Suprapubic skin (tissue), 4 donors: ENCODE data around the gene EYS. TPM values are rescaled to one million over a fixed set of nuclear protein-coding genes. Genes with fewer than 3 reads are reported as not detected.

ENCODE experiments used
- DNase-seq, 2 donors: peaks; one replicate each; pipeline ENCODE4 v3.0.0-alpha.2; 2019; ENCODE audit warnings: low spot score in 2 of 2
- H3K27ac ChIP-seq: fragments of 200-600 bp; sonication (generic); one replicate; pipeline ENCODE4 v1.5.1; 2019
- H3K27me3 ChIP-seq: fragments of 200-600 bp; sonication (generic); one replicate; pipeline ENCODE4 v1.5.1; 2019
- H3K36me3 ChIP-seq: fragments of 200-600 bp; sonication (generic); one replicate; pipeline ENCODE4 v1.5.1; 2019
- H3K4me1 ChIP-seq: fragments of 200-600 bp; sonication (generic); one replicate; pipeline ENCODE4 v1.5.1; 2019
- H3K4me3 ChIP-seq: fragments of 200-600 bp; sonication (generic); one replicate; pipeline ENCODE4 v1.5.1; 2019; ENCODE audit warnings: mild to moderate bottlenecking
- H3K9me3 ChIP-seq: fragments of 200-600 bp; sonication (generic); one replicate; pipeline ENCODE4 v1.5.1; 2019
- CTCF ChIP-seq, 2 donors: fragments of 200-600 bp in 1 of 2; fragments of 450-650 bp in 1 of 2; sonication (generic) in 1 of 2; IDR thresholded peaks; one replicate each; pipeline ENCODE4 v1.5.1; 2016 to 2019; ENCODE audit warnings: antibody characterized with exemption in 2 of 2, mild to moderate bottlenecking in 1 of 2, moderate library complexity in 1 of 2
- EP300 ChIP-seq: sonication (generic); formaldehyde crosslinking; IDR thresholded peaks from one replicate; pipeline ENCODE4 v1.6.1; 2017; ENCODE audit warnings: antibody characterized with exemption
- POLR2A ChIP-seq, 2 donors: fragments of 450-650 bp; IDR thresholded peaks; one replicate each; pipeline ENCODE4 v1.6.1; 2017; ENCODE audit warnings: antibody characterized with exemption in 2 of 2, mild to moderate bottlenecking in 2 of 2, moderate library complexity in 2 of 2
- POLR2AphosphoS5 ChIP-seq, 3 donors: sonication (generic); formaldehyde crosslinking; IDR thresholded peaks; one replicate each; pipeline ENCODE4 v1.6.1; 2017; ENCODE audit warnings: antibody characterized with exemption in 3 of 3
- WGBS: methylation state at CpG from one replicate; pipeline ENCODE4 v1.1.5; 2018; 5-methylcytosine and 5-hydroxymethylcytosine counted together
- total RNA-seq, 4 donors: library from RNA; depleted of rRNA; stranded (reverse); fragments of >200 nt; gene quantifications; one replicate each; pipeline ENCODE4 v1.1.0, GENCODE V29; 2016

The EYS gene
- total RNA-seq, 4 donors from 2014 or later, result not detected

DNA sequence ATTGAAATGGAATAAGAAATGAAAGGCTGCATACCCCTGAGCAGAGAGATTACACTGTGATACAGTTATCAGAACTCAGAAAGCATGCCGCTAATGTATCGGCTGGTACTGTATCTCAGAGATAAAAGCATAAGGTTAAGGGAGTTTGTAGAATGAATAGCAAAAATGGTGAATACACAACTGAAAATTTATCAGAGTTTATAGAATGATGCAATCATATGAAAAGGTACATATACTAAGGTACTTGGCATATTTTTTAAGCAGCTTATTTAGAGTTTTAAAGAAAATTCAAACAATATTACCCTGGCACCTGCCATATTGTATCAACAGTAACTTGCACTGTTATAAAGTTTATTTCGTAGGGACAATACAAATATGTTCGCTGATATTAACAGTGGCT lies 1707.4 kb downstream of the EYS start:
- no peaks in the 10 kb centered on the region for H3K4me1 ChIP-seq
- 97% methylated on average over 4 of the region's 4 CpGs for WGBS
- H3K36me3 ChIP-seq, result no peaks in the 10 kb centered on the region
- no peak for DNase-seq
- no peak for TF ChIP-seq EP300
- TF ChIP-seq POLR2AphosphoS5 (IDR thresholded peaks at IDR 0.05), result no peak
- TF ChIP-seq POLR2A (IDR thresholded peaks at IDR 0.05), result no peak
- no peak for TF ChIP-seq CTCF (IDR thresholded peaks at IDR 0.05)
- H3K27me3 ChIP-seq, result no peaks in the 10 kb centered on the region
- H3K27ac ChIP-seq, result no peak overlapping the region
- H3K9me3 ChIP-seq, result no peaks in the 10 kb centered on the region
- H3K4me3 ChIP-seq, result no peak overlapping the region

DNA sequence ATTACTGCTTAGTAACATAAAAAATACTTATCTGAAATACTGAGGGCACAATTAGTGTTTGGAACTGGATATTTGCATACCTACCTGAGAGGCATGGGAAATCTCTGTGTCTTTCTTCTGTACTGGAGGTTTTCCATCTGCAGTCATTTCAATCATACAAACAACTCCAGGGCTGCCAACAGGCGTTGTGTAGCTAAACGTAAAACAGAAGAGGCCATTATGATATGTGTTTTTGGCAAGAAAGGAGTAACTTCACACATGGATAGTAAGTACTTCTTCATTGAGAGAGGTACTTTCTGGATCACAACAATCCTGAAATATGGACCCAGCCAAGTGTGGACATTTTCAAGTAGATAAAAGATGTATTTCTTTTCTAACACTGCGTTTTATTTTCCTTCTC lies 1708.0 kb downstream of the EYS start:
- no peaks in the 10 kb centered on the region for H3K4me1 ChIP-seq
- no peaks in the 10 kb centered on the region for H3K27me3 ChIP-seq
- no peak overlapping the region for H3K4me3 ChIP-seq
- 59% methylated on average over 3 of the region's 3 CpGs for WGBS
- H3K36me3 ChIP-seq, result no peaks in the 10 kb centered on the region
- no peaks in the 10 kb centered on the region for H3K9me3 ChIP-seq
- no peak for DNase-seq
- TF ChIP-seq CTCF (IDR thresholded peaks at IDR 0.05), result no peak
- no peak for TF ChIP-seq POLR2AphosphoS5 (IDR thresholded peaks at IDR 0.05)
- TF ChIP-seq EP300, result no peak
- no peak for TF ChIP-seq POLR2A (IDR thresholded peaks at IDR 0.05)
- H3K27ac ChIP-seq, result no peak overlapping the region

DNA sequence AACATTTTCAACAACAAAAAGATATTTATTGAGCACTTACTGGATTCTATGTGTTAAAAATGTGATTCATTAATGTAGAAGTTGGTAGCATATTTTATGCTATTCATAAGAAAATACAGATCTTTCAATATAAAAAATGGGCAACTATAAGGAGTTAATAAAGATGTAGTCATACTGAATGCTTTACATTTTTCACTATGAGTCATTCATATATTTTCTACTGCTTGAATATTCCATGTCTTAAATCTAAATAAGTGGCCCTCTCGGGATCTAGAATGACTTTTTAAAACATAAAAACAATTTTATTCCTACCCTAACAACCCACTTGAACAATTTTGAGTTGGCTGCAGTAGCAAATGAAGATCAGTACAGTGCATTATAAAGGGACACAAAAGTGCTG lies 1709.3 kb downstream of the EYS start:
- H3K9me3 ChIP-seq, result no peaks in the 10 kb centered on the region

GRCh38 chr6:63997221-63997620 lies 1709.8 kb downstream of the EYS start:
- no peak for DNase-seq
- Histone ChIP-seq H3K4me3 (no peak overlapping the region), H3K4me1 (no peaks in the 10 kb centered on the region), H3K9me3 (no peaks in the 10 kb centered on the region), H3K27ac (no peak overlapping the region), H3K27me3 (no peaks in the 10 kb centered on the region), H3K36me3 (no peaks in the 10 kb centered on the region)
- TF ChIP-seq EP300, result no peak
- TF ChIP-seq POLR2AphosphoS5 (IDR thresholded peaks at IDR 0.05), result no peak
- TF ChIP-seq CTCF (IDR thresholded peaks at IDR 0.05), result no peak
- no peak for TF ChIP-seq POLR2A (IDR thresholded peaks at IDR 0.05)
- 72% methylated on average over 4 of the region's 4 CpGs for WGBS

More for the DNA sequence above, 1709.3 kb downstream of the EYS start:
- 34% methylated on average over 1 of the region's 1 CpG for WGBS
- H3K27me3 ChIP-seq, result no peaks in the 10 kb centered on the region
- no peaks in the 10 kb centered on the region for H3K36me3 ChIP-seq
- no peak for TF ChIP-seq CTCF (IDR thresholded peaks at IDR 0.05)
- no peak for TF ChIP-seq POLR2A (IDR thresholded peaks at IDR 0.05)
- no peak for TF ChIP-seq EP300
- no peak for TF ChIP-seq POLR2AphosphoS5 (IDR thresholded peaks at IDR 0.05)
- no peak for DNase-seq
- H3K4me1 ChIP-seq, result no peaks in the 10 kb centered on the region
- no peak overlapping the region for H3K4me3 ChIP-seq
- no peak overlapping the region for H3K27ac ChIP-seq

DNA sequence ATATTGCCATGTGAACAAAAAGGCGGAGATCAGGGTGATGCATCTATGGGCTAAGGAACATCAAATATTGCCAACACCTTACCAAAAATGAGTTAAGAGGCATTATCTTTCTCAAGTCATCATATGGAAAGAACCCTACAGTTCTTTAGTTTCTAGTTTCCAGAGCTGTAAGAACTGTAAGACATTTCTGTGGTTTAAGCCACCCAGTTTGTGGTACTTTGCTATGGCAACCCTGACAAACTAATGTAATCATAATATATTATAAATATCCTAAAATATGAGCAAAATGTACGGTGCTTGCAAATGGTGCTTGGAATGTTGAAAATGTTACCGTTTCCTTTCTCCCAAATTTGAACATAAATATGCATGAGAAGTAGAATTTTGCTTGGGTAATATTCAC lies 1721.8 kb downstream of the EYS start:
- TF ChIP-seq POLR2A (IDR thresholded peaks at IDR 0.05), result no peak
- no peak for TF ChIP-seq EP300
- no peak for TF ChIP-seq POLR2AphosphoS5 (IDR thresholded peaks at IDR 0.05)
- TF ChIP-seq CTCF (IDR thresholded peaks at IDR 0.05), result no peak
- WGBS, result 87% methylated on average over 3 of the region's 3 CpGs
- Histone ChIP-seq H3K27ac (no peak overlapping the region), H3K4me3 (no peak overlapping the region), H3K27me3 (no peaks in the 10 kb centered on the region), H3K9me3 (no peaks in the 10 kb centered on the region), H3K4me1 (no peaks in the 10 kb centered on the region), H3K36me3 (no peaks in the 10 kb centered on the region)
- no peak for DNase-seq
